Measurements from ENCODE around the gene RNH1.

GRCh38 chr11:550746-551085 is 43.7 kb upstream of the RNH1 start:
- no peak for TF ChIP-seq ESRRA (CRISPR knock-in tag; IDR thresholded peaks at IDR 0.05; ENCODE audit: borderline replicate concordance)
- no peak for TF ChIP-seq TCF7 (CRISPR knock-in tag; IDR thresholded peaks at IDR 0.05; ENCODE audit: low read depth)
- TF ChIP-seq CTCF (IDR thresholded peaks at IDR 0.05), result no peak
- TF ChIP-seq SP1 (CRISPR knock-in tag; conservative IDR thresholded peaks at IDR 0.05), result no peak
- TF ChIP-seq GTF2I (CRISPR knock-in tag; conservative IDR thresholded peaks at IDR 0.05), result no peak
- TF ChIP-seq TEAD1 (CRISPR knock-in tag; IDR thresholded peaks at IDR 0.05), result no peak
- no peak for TF ChIP-seq MLX (CRISPR knock-in tag; IDR thresholded peaks at IDR 0.05)
- no peak for TF ChIP-seq E2F4 (CRISPR knock-in tag; IDR thresholded peaks at IDR 0.05; ENCODE audit: borderline replicate concordance, low read depth)
- no peak for TF ChIP-seq JUN (CRISPR knock-in tag; IDR thresholded peaks at IDR 0.05)
- TF ChIP-seq PRDM15 (CRISPR knock-in tag; IDR thresholded peaks at IDR 0.05), result no peak
- TF ChIP-seq E2F5 (CRISPR knock-in tag; IDR thresholded peaks at IDR 0.05), result no peak
